ENCODE data around the gene ETV4. TPM values are rescaled to one million over a fixed set of nuclear protein-coding genes. Genes with fewer than 3 reads are reported as not detected.

The ETV4 gene
- total RNA-seq, 1 experiment from 2014 or later, result 55.5 TPM

- Histone ChIP-seq H2AFZ (ENCODE audit: low read length) (no peak overlapping the region), H3K9me2 (replicated peaks; ENCODE audit: insufficient read depth, low read length) (no peaks in the 10 kb centered on the region), H3K27ac (ENCODE audit: low read length) (no peak overlapping the region), H3K4me3 (ENCODE audit: low read length) (no peak overlapping the region), H3K9ac (ENCODE audit: low read length) (no peak overlapping the region), H3K36me3 (ENCODE audit: insufficient read depth, low read length) (peaks cover 5% of the 10 kb centered on the region; the same call in 1 of the 2 replicates), H3K4me2 (ENCODE audit: low read depth, low read length, poor library complexity, severe bottlenecking) (no peak overlapping the region), H3K4me1 (ENCODE audit: low read length) (peaks cover 9% of the 10 kb centered on the region), H3K79me2 (ENCODE audit: low read length) (no peaks in the 10 kb centered on the region), H3K27me3 (ENCODE audit: low read length) (no peaks in the 10 kb centered on the region), H4K20me1 (ENCODE audit: insufficient read depth, low read depth, low read length) (no peaks in the 10 kb centered on the region), H3K9me3 (ENCODE audit: low read length) (no peaks in the 10 kb centered on the region)
- no peak for DNase-seq
These were observed 13.6 kb downstream of the ETV4 start for GRCh38 chr17:43532581-43532980.

- DNase-seq, result no peak
- Histone ChIP-seq H3K27me3 (ENCODE audit: low read length) (no peaks in the 10 kb centered on the region), H3K36me3 (ENCODE audit: insufficient read depth, low read length) (peaks cover 5% of the 10 kb centered on the region; the same call in 1 of the 2 replicates), H3K4me3 (ENCODE audit: low read length) (no peak overlapping the region), H3K4me2 (ENCODE audit: low read depth, low read length, poor library complexity, severe bottlenecking) (no peak overlapping the region), H3K9ac (ENCODE audit: low read length) (no peak overlapping the region), H3K79me2 (ENCODE audit: low read length) (no peaks in the 10 kb centered on the region), H2AFZ (ENCODE audit: low read length) (no peak overlapping the region), H3K9me2 (replicated peaks; ENCODE audit: insufficient read depth, low read length) (no peaks in the 10 kb centered on the region), H3K27ac (ENCODE audit: low read length) (no peak overlapping the region), H3K4me1 (ENCODE audit: low read length) (peaks cover 8% of the 10 kb centered on the region), H4K20me1 (ENCODE audit: insufficient read depth, low read depth, low read length) (no peaks in the 10 kb centered on the region), H3K9me3 (ENCODE audit: low read length) (no peaks in the 10 kb centered on the region)
These were observed 14.2 kb downstream of the ETV4 start for GRCh38 chr17:43531955-43532354.

GRCh38 chr17:43531082-43531378 is 15.1 kb downstream of the ETV4 start:
- Histone ChIP-seq H3K36me3 (ENCODE audit: insufficient read depth, low read length) (peaks cover 5% of the 10 kb centered on the region; the same call in 1 of the 2 replicates), H2AFZ (ENCODE audit: low read length) (no peak overlapping the region), H3K79me2 (ENCODE audit: low read length) (no peaks in the 10 kb centered on the region), H3K4me1 (ENCODE audit: low read length) (no peaks in the 10 kb centered on the region), H3K9ac (ENCODE audit: low read length) (no peak overlapping the region), H4K20me1 (ENCODE audit: insufficient read depth, low read depth, low read length) (no peaks in the 10 kb centered on the region), H3K4me3 (ENCODE audit: low read length) (no peak overlapping the region), H3K4me2 (ENCODE audit: low read depth, low read length, poor library complexity, severe bottlenecking) (no peak overlapping the region), H3K27ac (ENCODE audit: low read length) (no peak overlapping the region), H3K9me3 (ENCODE audit: low read length) (no peaks in the 10 kb centered on the region), H3K9me2 (replicated peaks; ENCODE audit: insufficient read depth, low read length) (no peaks in the 10 kb centered on the region), H3K27me3 (ENCODE audit: low read length) (no peaks in the 10 kb centered on the region)
- no peak for DNase-seq

GRCh38 chr17:43530288-43531081 is 15.7 kb downstream of the ETV4 start:
- Histone ChIP-seq H3K9me3 (ENCODE audit: low read length) (no peaks in the 10 kb centered on the region), H3K9ac (ENCODE audit: low read length) (no peak overlapping the region), H3K4me1 (ENCODE audit: low read length) (no peaks in the 10 kb centered on the region), H2AFZ (ENCODE audit: low read length) (no peak overlapping the region), H4K20me1 (ENCODE audit: insufficient read depth, low read depth, low read length) (no peaks in the 10 kb centered on the region), H3K4me3 (ENCODE audit: low read length) (no peak overlapping the region), H3K36me3 (ENCODE audit: insufficient read depth, low read length) (peaks cover 5% of the 10 kb centered on the region; the same call in 1 of the 2 replicates), H3K9me2 (replicated peaks; ENCODE audit: insufficient read depth, low read length) (no peaks in the 10 kb centered on the region), H3K27ac (ENCODE audit: low read length) (no peak overlapping the region), H3K27me3 (ENCODE audit: low read length) (no peaks in the 10 kb centered on the region), H3K4me2 (ENCODE audit: low read depth, low read length, poor library complexity, severe bottlenecking) (no peak overlapping the region), H3K79me2 (ENCODE audit: low read length) (no peaks in the 10 kb centered on the region)
- DNase-seq, result no peak

- H3K36me3 ChIP-seq (ENCODE audit: insufficient read depth, low read length), result peaks cover 5% of the 10 kb centered on the region; the same call in 1 of the 2 replicates
- H3K4me3 ChIP-seq (ENCODE audit: low read length), result no peak overlapping the region
- no peak overlapping the region for H3K9ac ChIP-seq (ENCODE audit: low read length)
- no peak overlapping the region for H2AFZ ChIP-seq (ENCODE audit: low read length)
- H3K9me2 ChIP-seq (replicated peaks; ENCODE audit: insufficient read depth, low read length), result no peaks in the 10 kb centered on the region
- no peaks in the 10 kb centered on the region for H4K20me1 ChIP-seq (ENCODE audit: insufficient read depth, low read depth, low read length)
- no peak overlapping the region for H3K27ac ChIP-seq (ENCODE audit: low read length)
- DNase-seq, result no peak
- no peaks in the 10 kb centered on the region for H3K79me2 ChIP-seq (ENCODE audit: low read length)
- no peak overlapping the region for H3K4me2 ChIP-seq (ENCODE audit: low read depth, low read length, poor library complexity, severe bottlenecking)
- H3K9me3 ChIP-seq (ENCODE audit: low read length), result no peaks in the 10 kb centered on the region
- no peaks in the 10 kb centered on the region for H3K4me1 ChIP-seq (ENCODE audit: low read length)
- no peaks in the 10 kb centered on the region for H3K27me3 ChIP-seq (ENCODE audit: low read length)
These were observed 16.2 kb downstream of the ETV4 start for GRCh38 chr17:43529947-43530287.

GRCh38 chr17:43528988-43529814 is 16.9 kb downstream of the ETV4 start:
- Histone ChIP-seq H3K27me3 (ENCODE audit: low read length) (no peaks in the 10 kb centered on the region), H3K4me2 (ENCODE audit: low read depth, low read length, poor library complexity, severe bottlenecking) (no peak overlapping the region), H3K36me3 (ENCODE audit: insufficient read depth, low read length) (peaks cover 5% of the 10 kb centered on the region; the same call in 1 of the 2 replicates), H2AFZ (ENCODE audit: low read length) (no peak overlapping the region), H3K4me3 (ENCODE audit: low read length) (no peak overlapping the region), H3K79me2 (ENCODE audit: low read length) (no peaks in the 10 kb centered on the region), H3K4me1 (ENCODE audit: low read length) (no peaks in the 10 kb centered on the region), H3K9ac (ENCODE audit: low read length) (no peak overlapping the region), H3K27ac (ENCODE audit: low read length) (no peak overlapping the region), H3K9me2 (replicated peaks; ENCODE audit: insufficient read depth, low read length) (no peaks in the 10 kb centered on the region), H3K9me3 (ENCODE audit: low read length) (no peaks in the 10 kb centered on the region), H4K20me1 (ENCODE audit: insufficient read depth, low read depth, low read length) (no peaks in the 10 kb centered on the region)
- no peak for DNase-seq

GRCh38 chr17:43528319-43528987 is 17.7 kb downstream of the ETV4 start:
- no peak overlapping the region for H2AFZ ChIP-seq (ENCODE audit: low read length)
- H3K9me2 ChIP-seq (replicated peaks; ENCODE audit: insufficient read depth, low read length), result no peaks in the 10 kb centered on the region
- no peak for DNase-seq
- no peak overlapping the region for H3K9ac ChIP-seq (ENCODE audit: low read length)
- peaks cover 9% of the 10 kb centered on the region; the same call in 1 of the 2 replicates for H3K36me3 ChIP-seq (ENCODE audit: insufficient read depth, low read length)
- no peak overlapping the region for H3K27ac ChIP-seq (ENCODE audit: low read length)
- H3K9me3 ChIP-seq (ENCODE audit: low read length), result no peaks in the 10 kb centered on the region
- no peaks in the 10 kb centered on the region for H3K79me2 ChIP-seq (ENCODE audit: low read length)
- H3K27me3 ChIP-seq (ENCODE audit: low read length), result no peaks in the 10 kb centered on the region
- no peak overlapping the region for H3K4me2 ChIP-seq (ENCODE audit: low read depth, low read length, poor library complexity, severe bottlenecking)
- no peak overlapping the region for H3K4me3 ChIP-seq (ENCODE audit: low read length)
- H3K4me1 ChIP-seq (ENCODE audit: low read length), result no peaks in the 10 kb centered on the region
- no peaks in the 10 kb centered on the region for H4K20me1 ChIP-seq (ENCODE audit: insufficient read depth, low read depth, low read length)
